WTC11 (cell line): Measurements from ENCODE around the gene COBL.

Experiments
- GABPB1 ChIP-seq: sonication (generic); formaldehyde crosslinking; IDR thresholded peaks from 2 replicates; pipeline ENCODE4 v1.8.1; 2023; ENCODE audit warnings: mild to moderate bottlenecking, missing genetic modification reagents
- KAT7 ChIP-seq: sonication (generic); formaldehyde crosslinking; IDR thresholded peaks from 2 replicates; pipeline ENCODE4 v1.8.1; 2023; ENCODE audit warnings: missing genetic modification reagents, mild to moderate bottlenecking, borderline replicate concordance
- RELA ChIP-seq: sonication (generic); formaldehyde crosslinking; IDR thresholded peaks from 2 replicates; pipeline ENCODE4 v1.8.1; 2022; ENCODE audit warnings: missing genetic modification reagents, mild to moderate bottlenecking, borderline replicate concordance
- TF ChIP-seq, protein P1 (sequence below): fragments of 200-600 bp; IDR thresholded peaks from 2 replicates; pipeline ENCODE4 v1.8.0; 2022; ENCODE audit warnings: antibody characterized with exemption
- TF ChIP-seq, protein P2 (sequence below): fragments of 250-450 bp; sonication (Bioruptor Pico); IDR thresholded peaks from 2 replicates; pipeline ENCODE4 v1.8.0; 2021; ENCODE audit warnings: mild to moderate bottlenecking
- TF ChIP-seq, protein P3 (sequence below): sonication (generic); formaldehyde crosslinking; IDR thresholded peaks from 2 replicates; pipeline ENCODE4 v1.8.1; 2023; ENCODE audit warnings: mild to moderate bottlenecking, missing genetic modification reagents

DNA sequence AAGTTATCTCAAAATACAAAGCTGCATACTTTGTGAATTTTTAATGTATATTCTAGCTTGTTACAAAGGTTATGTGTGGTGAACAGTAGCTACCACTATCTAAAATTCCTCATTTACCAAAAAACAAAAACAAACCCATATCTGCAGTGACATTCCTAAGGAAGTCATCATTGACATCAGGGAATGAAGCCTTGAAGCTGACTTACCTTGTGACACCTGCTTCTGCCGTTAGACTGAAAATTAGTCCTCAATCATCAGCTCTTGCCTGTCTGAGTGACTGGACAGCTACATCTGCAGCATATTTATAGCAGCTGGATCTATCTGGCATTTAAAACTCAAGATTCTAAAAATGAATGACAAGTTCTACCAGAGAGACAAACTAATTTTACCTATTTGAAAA is 43.2 kb downstream of the COBL start:
- TF ChIP-seq, protein P1, sequence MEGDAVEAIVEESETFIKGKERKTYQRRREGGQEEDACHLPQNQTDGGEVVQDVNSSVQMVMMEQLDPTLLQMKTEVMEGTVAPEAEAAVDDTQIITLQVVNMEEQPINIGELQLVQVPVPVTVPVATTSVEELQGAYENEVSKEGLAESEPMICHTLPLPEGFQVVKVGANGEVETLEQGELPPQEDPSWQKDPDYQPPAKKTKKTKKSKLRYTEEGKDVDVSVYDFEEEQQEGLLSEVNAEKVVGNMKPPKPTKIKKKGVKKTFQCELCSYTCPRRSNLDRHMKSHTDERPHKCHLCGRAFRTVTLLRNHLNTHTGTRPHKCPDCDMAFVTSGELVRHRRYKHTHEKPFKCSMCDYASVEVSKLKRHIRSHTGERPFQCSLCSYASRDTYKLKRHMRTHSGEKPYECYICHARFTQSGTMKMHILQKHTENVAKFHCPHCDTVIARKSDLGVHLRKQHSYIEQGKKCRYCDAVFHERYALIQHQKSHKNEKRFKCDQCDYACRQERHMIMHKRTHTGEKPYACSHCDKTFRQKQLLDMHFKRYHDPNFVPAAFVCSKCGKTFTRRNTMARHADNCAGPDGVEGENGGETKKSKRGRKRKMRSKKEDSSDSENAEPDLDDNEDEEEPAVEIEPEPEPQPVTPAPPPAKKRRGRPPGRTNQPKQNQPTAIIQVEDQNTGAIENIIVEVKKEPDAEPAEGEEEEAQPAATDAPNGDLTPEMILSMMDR, result no peak
- TF ChIP-seq GABPB1 (no peak), RELA (CRISPR knock-in tag) (no peak), KAT7 (CRISPR knock-in tag) (no peak)
- TF ChIP-seq, protein P2, sequence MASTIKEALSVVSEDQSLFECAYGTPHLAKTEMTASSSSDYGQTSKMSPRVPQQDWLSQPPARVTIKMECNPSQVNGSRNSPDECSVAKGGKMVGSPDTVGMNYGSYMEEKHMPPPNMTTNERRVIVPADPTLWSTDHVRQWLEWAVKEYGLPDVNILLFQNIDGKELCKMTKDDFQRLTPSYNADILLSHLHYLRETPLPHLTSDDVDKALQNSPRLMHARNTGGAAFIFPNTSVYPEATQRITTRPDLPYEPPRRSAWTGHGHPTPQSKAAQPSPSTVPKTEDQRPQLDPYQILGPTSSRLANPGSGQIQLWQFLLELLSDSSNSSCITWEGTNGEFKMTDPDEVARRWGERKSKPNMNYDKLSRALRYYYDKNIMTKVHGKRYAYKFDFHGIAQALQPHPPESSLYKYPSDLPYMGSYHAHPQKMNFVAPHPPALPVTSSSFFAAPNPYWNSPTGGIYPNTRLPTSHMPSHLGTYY (CRISPR knock-in tag), result no peak
- TF ChIP-seq, protein P3, sequence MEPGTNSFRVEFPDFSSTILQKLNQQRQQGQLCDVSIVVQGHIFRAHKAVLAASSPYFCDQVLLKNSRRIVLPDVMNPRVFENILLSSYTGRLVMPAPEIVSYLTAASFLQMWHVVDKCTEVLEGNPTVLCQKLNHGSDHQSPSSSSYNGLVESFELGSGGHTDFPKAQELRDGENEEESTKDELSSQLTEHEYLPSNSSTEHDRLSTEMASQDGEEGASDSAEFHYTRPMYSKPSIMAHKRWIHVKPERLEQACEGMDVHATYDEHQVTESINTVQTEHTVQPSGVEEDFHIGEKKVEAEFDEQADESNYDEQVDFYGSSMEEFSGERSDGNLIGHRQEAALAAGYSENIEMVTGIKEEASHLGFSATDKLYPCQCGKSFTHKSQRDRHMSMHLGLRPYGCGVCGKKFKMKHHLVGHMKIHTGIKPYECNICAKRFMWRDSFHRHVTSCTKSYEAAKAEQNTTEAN (CRISPR knock-in tag), result no peak
